CD8-positive, alpha-beta memory T cell (primary cell): ENCODE data around the gene ZBTB1. TPM values are rescaled to one million over a fixed set of nuclear protein-coding genes. Genes with fewer than 3 reads are reported as not detected.
"Not testable (repeated sequence)": the region's sequence is repeated elsewhere in the genome, so short reads cannot be mapped to it uniquely, and the experiment has no call there.

Experiments used
- CTCF ChIA-PET: fragments of 350-600 bp; sonication (Branson Sonifier 250); formaldehyde crosslinking; loops from one replicate; lab custom pipeline; 2021; ENCODE audit warnings: antibody characterized with exemption; lab: Charles Lee
- POLR2A ChIA-PET: fragments of 350-600 bp; sonication (Branson Sonifier 250); formaldehyde crosslinking; loops from one replicate; lab custom pipeline; 2021; ENCODE audit warnings: antibody characterized with exemption; lab: Charles Lee
- DNase-seq, 5 donors: peaks; one replicate each; pipeline versions ENCODE4 v3.0.0 to v3.0.0-alpha.2; 2020 to 2022; ENCODE audit warnings: mixed read lengths in 1 of 5
- H3K27ac ChIP-seq: one replicate; pipeline ENCODE4 v1.7.0; 2013; ENCODE audit warnings: low read depth, mild to moderate bottlenecking, low read length, moderate library complexity
- H3K27me3 ChIP-seq: 2 replicates; pipeline ENCODE4 v1.7.0; 2013; ENCODE audit warnings: low read length, mild to moderate bottlenecking; ENCODE audit not compliant: insufficient read depth, poor library complexity, severe bottlenecking
- H3K36me3 ChIP-seq: 2 replicates; pipeline ENCODE4 v1.7.0; 2013; ENCODE audit warnings: mild to moderate bottlenecking, low read length, moderate library complexity; ENCODE audit not compliant: insufficient read depth
- H3K4me1 ChIP-seq: 2 replicates; pipeline ENCODE4 v1.7.0; 2013; ENCODE audit warnings: mild to moderate bottlenecking, low read length, moderate library complexity; ENCODE audit not compliant: insufficient read depth
- H3K4me3 ChIP-seq: 2 replicates; pipeline ENCODE4 v1.7.0; 2013; ENCODE audit warnings: mild to moderate bottlenecking, low read length
- H3K9me3 ChIP-seq: 2 replicates; pipeline ENCODE4 v1.7.0; 2013; ENCODE audit warnings: mild to moderate bottlenecking, low read length
- H3K27ac Mint-ChIP-seq, 8 donors: one replicate each; pipeline ENCODE4 v1.8.0; 2020 to 2021; ENCODE audit warnings: mixed read lengths in 8 of 8, mild to moderate bottlenecking in 6 of 8, inconsistent platforms in 3 of 8, moderate library complexity in 3 of 8
- H3K27me3 Mint-ChIP-seq, 2 donors: one replicate each; pipeline ENCODE4 v1.8.0; 2020 to 2021; ENCODE audit warnings: mixed read lengths in 2 of 2, mild to moderate bottlenecking in 1 of 2, moderate library complexity in 1 of 2
- H3K36me3 Mint-ChIP-seq, 3 donors: one replicate each; pipeline ENCODE4 v1.8.0; 2020 to 2021; ENCODE audit warnings: mixed read lengths in 3 of 3, inconsistent platforms in 1 of 3, mild to moderate bottlenecking in 1 of 3
- H3K4me1 Mint-ChIP-seq, 3 donors: one replicate each; pipeline ENCODE4 v1.8.0; 2020 to 2021; ENCODE audit warnings: mixed read lengths in 3 of 3, inconsistent platforms in 1 of 3, mild to moderate bottlenecking in 1 of 3
- H3K4me3 Mint-ChIP-seq, 7 donors: one replicate each; pipeline ENCODE4 v1.8.0; 2020 to 2021; ENCODE audit warnings: mixed read lengths in 7 of 7, mild to moderate bottlenecking in 6 of 7, moderate library complexity in 4 of 7, inconsistent platforms in 2 of 7
- H3K9me3 Mint-ChIP-seq, 5 donors: one replicate each; pipeline ENCODE4 v1.8.0; 2020 to 2022; ENCODE audit warnings: mixed read lengths in 5 of 5, mild to moderate bottlenecking in 3 of 5, moderate library complexity in 2 of 5, inconsistent platforms in 1 of 5
- polyA plus RNA-seq: library from polyadenylated mRNA; unstranded; fragments of 300-500 nt; fragmentation: Illumina TruSeq; gene quantifications from one replicate; pipeline ENCODE4 v1.2.3, GENCODE V29; 2021
- total RNA-seq, 2 experiments: library from RNA; stranded (reverse); gene quantifications; one replicate each; pipeline ENCODE4 v1.2.3, GENCODE V29; 2021

The ZBTB1 gene
- total and polyA plus RNA-seq, 3 experiments from 2014 or later = 48.2 to 51.7 (median 48.4) TPM

- Mint-ChIP-seq H3K36me3 (peaks cover 0 to 2% (median 0%) of the 10 kb centered on the region in 3 donors), H3K4me3 (no peak overlapping the region), H3K27me3 (peaks cover 4 to 7% of the 10 kb centered on the region in 2 donors), H3K27ac (no peak overlapping the region), H3K4me1 (peaks cover 0 to 11% (median 10%) of the 10 kb centered on the region in 3 donors), H3K9me3 (no peaks in the 10 kb centered on the region)
- Histone ChIP-seq H3K27ac (no peak overlapping the region), H3K36me3 (no peaks in the 10 kb centered on the region), H3K27me3 (no peaks in the 10 kb centered on the region), H3K9me3 (no peaks in the 10 kb centered on the region), H3K4me3 (no peak overlapping the region), H3K4me1 (peaks cover 6% of the 10 kb centered on the region)
- DNase-seq = no peak
- ChIA-PET POLR2A (no interaction called here), CTCF (no interaction called here)
These were observed 57.9 kb downstream of the ZBTB1 start for GRCh38 chr14:64562436-64562835.

DNA sequence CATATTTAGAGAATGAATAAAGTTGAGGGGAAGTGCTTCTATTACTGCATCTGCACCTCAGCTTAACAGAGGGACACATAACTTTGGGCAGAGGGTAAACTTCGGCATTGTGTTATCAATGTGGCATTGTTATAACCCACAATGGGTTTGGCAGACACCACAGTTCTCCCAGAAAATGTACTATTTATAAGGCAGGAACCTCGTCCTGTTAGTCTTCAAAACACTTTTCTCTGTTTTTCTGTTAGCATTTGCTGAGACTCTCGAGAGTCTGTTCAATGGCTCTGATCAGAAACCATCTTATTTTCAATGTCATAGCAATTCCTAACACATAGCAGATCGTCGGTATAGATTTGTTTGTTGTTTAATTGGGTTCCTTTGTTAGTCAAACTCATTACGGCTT is 59.1 kb downstream of the ZBTB1 start:
- H3K9me3 Mint-ChIP-seq = no peaks in the 10 kb centered on the region
- CTCF ChIA-PET = no interaction called here
- H3K27me3 ChIP-seq = no peaks in the 10 kb centered on the region
- no peak overlapping the region for H3K27ac ChIP-seq
- no peak overlapping the region for H3K4me3 Mint-ChIP-seq
- POLR2A ChIA-PET = no interaction called here
- no peak overlapping the region for H3K27ac Mint-ChIP-seq
- peaks cover 0 to 11% (median 10%) of the 10 kb centered on the region in 3 donors for H3K4me1 Mint-ChIP-seq
- DNase-seq = no peak
- H3K36me3 Mint-ChIP-seq = peaks cover 0 to 2% (median 0%) of the 10 kb centered on the region in 3 donors
- H3K27me3 Mint-ChIP-seq = peaks cover 4 to 10% of the 10 kb centered on the region in 2 donors
- no peaks in the 10 kb centered on the region for H3K9me3 ChIP-seq
- H3K4me1 ChIP-seq = peaks cover 6% of the 10 kb centered on the region
- no peak overlapping the region for H3K4me3 ChIP-seq
- no peaks in the 10 kb centered on the region for H3K36me3 ChIP-seq

- ChIA-PET POLR2A (no interaction called here), CTCF (no interaction called here)
- no peaks in the 10 kb centered on the region for H3K9me3 ChIP-seq
- no peaks in the 10 kb centered on the region for H3K4me1 ChIP-seq
- H3K9me3 Mint-ChIP-seq = no peaks in the 10 kb centered on the region
- DNase-seq = no peak
- no peak overlapping the region for H3K27ac ChIP-seq
- peaks cover 0 to 1% (median 0%) of the 10 kb centered on the region in 3 donors for H3K4me1 Mint-ChIP-seq
- H3K36me3 ChIP-seq = no peaks in the 10 kb centered on the region
- no peak overlapping the region for H3K4me3 ChIP-seq
- peaks cover 0 to 2% (median 0%) of the 10 kb centered on the region in 3 donors for H3K36me3 Mint-ChIP-seq
- no peaks in the 10 kb centered on the region for H3K27me3 ChIP-seq
- no peak overlapping the region for H3K27ac Mint-ChIP-seq
- peaks cover 4 to 20% of the 10 kb centered on the region in 2 donors for H3K27me3 Mint-ChIP-seq
- no peak overlapping the region for H3K4me3 Mint-ChIP-seq
These were observed 62.1 kb downstream of the ZBTB1 start for GRCh38 chr14:64566651-64567122.

GRCh38 chr14:64569138-64569631 is 64.6 kb downstream of the ZBTB1 start:
- no peak overlapping the region for H3K4me3 Mint-ChIP-seq
- no peaks in the 10 kb centered on the region for H3K9me3 ChIP-seq
- CTCF ChIA-PET = no interaction called here
- H3K9me3 Mint-ChIP-seq = no peaks in the 10 kb centered on the region
- no peak overlapping the region for H3K4me3 ChIP-seq
- H3K36me3 Mint-ChIP-seq = peaks cover 0 to 2% (median 0%) of the 10 kb centered on the region in 3 donors
- no peak overlapping the region for H3K27ac ChIP-seq
- H3K36me3 ChIP-seq = no peaks in the 10 kb centered on the region
- H3K27me3 ChIP-seq = no peaks in the 10 kb centered on the region
- H3K4me1 ChIP-seq = no peaks in the 10 kb centered on the region
- no peaks in the 10 kb centered on the region for H3K4me1 Mint-ChIP-seq
- no peak overlapping the region for H3K27ac Mint-ChIP-seq
- POLR2A ChIA-PET = no interaction called here
- no peak for DNase-seq
- peaks cover 1 to 20% of the 10 kb centered on the region in 2 donors for H3K27me3 Mint-ChIP-seq

DNA sequence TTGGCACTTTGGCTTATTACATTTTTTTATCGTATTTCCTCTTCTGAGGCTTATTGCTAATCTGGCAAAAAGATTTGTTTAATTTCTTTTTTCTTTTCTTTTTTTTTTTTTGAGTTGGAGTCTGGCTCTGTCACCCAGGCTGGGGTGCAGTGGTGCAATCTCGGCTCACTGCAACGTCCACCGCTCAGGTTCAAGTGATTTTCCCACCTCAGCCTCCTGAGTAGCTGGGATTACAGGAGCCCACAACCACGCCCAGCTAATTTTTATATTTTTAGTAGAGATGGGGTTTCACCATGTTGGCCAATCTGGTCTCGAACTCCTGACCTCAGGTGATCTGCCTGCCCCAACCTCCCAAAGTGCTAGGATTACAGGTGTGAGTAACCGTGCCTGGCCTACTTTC is 65.1 kb downstream of the ZBTB1 start:
- H3K36me3 ChIP-seq, H3K36me3 Mint-ChIP-seq, H3K27me3 ChIP-seq, DNase-seq, H3K4me3 ChIP-seq, H3K9me3 Mint-ChIP-seq, POLR2A ChIA-PET, H3K4me3 Mint-ChIP-seq, H3K4me1 Mint-ChIP-seq, H3K27ac ChIP-seq, H3K4me1 ChIP-seq, H3K9me3 ChIP-seq, CTCF ChIA-PET, H3K27ac Mint-ChIP-seq: not testable (repeated sequence)
- H3K27me3 Mint-ChIP-seq = peaks cover 1 to 20% of the 10 kb centered on the region in 2 donors

DNA sequence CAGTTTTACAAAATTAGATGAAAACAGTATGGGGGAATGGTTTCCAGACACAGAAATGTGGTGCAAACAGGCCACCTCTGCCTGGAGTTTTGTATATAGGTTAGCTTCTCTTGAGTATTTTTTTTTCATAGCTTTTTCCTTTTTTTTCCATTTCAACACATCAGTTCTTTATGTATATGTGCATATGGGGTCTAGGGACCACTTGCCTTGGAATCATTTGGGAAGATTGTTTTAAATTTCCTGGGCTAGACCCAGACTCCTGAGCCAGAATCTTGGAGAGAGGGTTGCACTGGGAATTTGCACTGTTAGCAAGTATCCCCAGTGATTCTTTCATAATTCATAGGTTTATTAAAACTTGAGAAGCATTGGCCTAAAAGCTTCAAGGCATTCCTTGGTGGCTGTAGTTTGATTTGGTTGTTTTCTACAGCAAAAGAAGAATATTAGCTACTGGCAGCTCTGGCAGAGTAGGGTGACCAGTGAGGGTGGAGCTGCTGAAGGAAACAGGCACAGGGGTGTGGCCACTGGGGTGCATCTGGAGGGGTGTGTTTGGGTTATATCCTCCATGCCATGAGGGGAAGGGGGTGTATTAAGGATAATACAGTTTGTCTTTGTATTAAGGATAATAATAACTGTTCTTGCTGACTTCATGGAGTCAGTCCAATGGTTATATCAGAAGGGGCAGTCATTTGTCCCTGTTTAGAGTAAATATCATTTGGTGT is 68.0 kb downstream of the ZBTB1 start:
- Histone ChIP-seq H3K36me3 (no peaks in the 10 kb centered on the region), H3K9me3 (no peaks in the 10 kb centered on the region), H3K27me3 (no peaks in the 10 kb centered on the region), H3K4me3 (no peak overlapping the region), H3K4me1 (no peaks in the 10 kb centered on the region), H3K27ac (no peak overlapping the region)
- no peaks in the 10 kb centered on the region for H3K4me1 Mint-ChIP-seq
- peak overlapping the region in 1 of 8 donors; percentile 75 for H3K27ac Mint-ChIP-seq
- ChIA-PET CTCF (no interaction called here), POLR2A (no interaction called here)
- DNase-seq = no peak
- no peaks in the 10 kb centered on the region for H3K36me3 Mint-ChIP-seq
- no peak overlapping the region for H3K4me3 Mint-ChIP-seq
- H3K27me3 Mint-ChIP-seq = peaks cover 0 to 13% of the 10 kb centered on the region in 2 donors
- H3K9me3 Mint-ChIP-seq = no peaks in the 10 kb centered on the region

DNA sequence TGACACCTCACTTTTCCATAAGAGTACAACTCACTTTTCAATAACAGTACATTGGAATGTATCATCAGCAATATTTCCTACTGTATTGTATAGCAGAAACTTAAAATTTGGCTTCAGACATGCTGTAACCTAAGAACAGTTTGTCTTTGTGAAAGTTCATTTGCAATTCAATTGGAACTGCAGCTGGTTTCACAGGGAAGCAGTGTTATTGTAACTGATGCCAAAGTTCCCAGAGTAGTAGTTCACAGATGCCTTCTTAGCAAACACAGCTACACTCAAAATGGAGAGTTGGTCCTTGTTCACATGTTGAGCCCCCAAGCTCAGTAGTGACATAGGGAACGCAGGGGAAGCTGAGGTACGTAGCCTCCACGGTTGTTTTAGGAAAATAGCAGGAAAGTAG is 68.5 kb downstream of the ZBTB1 start:
- ChIA-PET POLR2A (no interaction called here), CTCF (interaction anchor here (1.1 kb wide), 1 partner anchor 12 kb away, joined by 3 read pairs; no protein-coding TSS in a partner anchor)

More for the DNA sequence above, 68.5 kb downstream of the ZBTB1 start:
- no peaks in the 10 kb centered on the region for H3K9me3 ChIP-seq
- H3K4me1 ChIP-seq = no peaks in the 10 kb centered on the region
- Mint-ChIP-seq H3K36me3 (no peaks in the 10 kb centered on the region), H3K27ac (no peak overlapping the region), H3K9me3 (no peaks in the 10 kb centered on the region), H3K4me1 (no peaks in the 10 kb centered on the region), H3K27me3 (peaks cover 0 to 13% of the 10 kb centered on the region in 2 donors), H3K4me3 (no peak overlapping the region)
- H3K27ac ChIP-seq = no peak overlapping the region
- H3K4me3 ChIP-seq = no peak overlapping the region
- H3K27me3 ChIP-seq = no peaks in the 10 kb centered on the region
- DNase-seq = no peak
- no peaks in the 10 kb centered on the region for H3K36me3 ChIP-seq
